K562 (cell line): ENCODE data around the gene CCDC192. TPM values are rescaled to one million over a fixed set of nuclear protein-coding genes. Genes with fewer than 3 reads are reported as not detected.
A peak's percentile ranks its signal among the peaks of the same experiment; 100 is the strongest.

Experiments
- ATAC-seq: fragments of 200-7000 bp; cut with Tn5 transposase; 3 replicates; pipeline ENCODE4 v1.9.1; 2020; ENCODE audit warnings: moderate library complexity
- BruUV-seq: library from RNA; stranded (reverse); fragments of 400-500 nt; replicated peaks from 2 replicates; lab custom pipeline; 2021; lab: Mats Ljungman, UMichigan
- CTCF ChIA-PET: fragments of 300-600 bp; formaldehyde crosslinking; extraction: SDS; loops from one replicate; lab custom pipeline; 2021; ENCODE audit warnings: low intra/inter-chr PET ratio; lab: Yijun Ruan, JAX
- POLR2A ChIA-PET: fragments of 300-600, 350-650 bp; sonication (Branson Sonifier 250); formaldehyde crosslinking; extraction: SDS; loops from one replicate; lab custom pipeline; 2021; ENCODE audit warnings: antibody characterized with exemption, inconsistent platforms; lab: Yijun Ruan, JAX
- DNase-seq, 4 experiments: peaks; one replicate each; pipeline versions ENCODE4 v3.0.0 to v3.0.0-alpha.2; 2011 to 2018; ENCODE audit warnings: low spot score in 3 of 4, mixed read lengths in 3 of 4; ENCODE audit errors: extremely low read depth in 1 of 4
- FAIRE-seq: peaks from 2 replicates; lab custom pipeline; 2011; peaks lifted over from hg19 to GRCh38; lab: Jason Lieb, UNC
- H2AFZ ChIP-seq: 2 replicates; pipeline ENCODE4 v1.6.0; 2011; ENCODE audit warnings: low read depth, low read length, control low read depth, inconsistent platforms
- H3K27ac ChIP-seq: fragments of 200-600 bp; 3 replicates; pipeline ENCODE4 v1.8.0; 2011; ENCODE audit warnings: low read depth, mild to moderate bottlenecking, control low read depth, inconsistent platforms, low read length, moderate library complexity, mixed read lengths; ENCODE audit errors: extremely low read depth
- H3K27me3 ChIP-seq, 2 experiments: fragments of 300-600 bp in 1 of 2; 2 replicates in 1 of 2; 3 replicates in 1 of 2; pipeline versions ENCODE4 v1.6.0 to v1.8.0; 2011; ENCODE audit warnings: inconsistent platforms in 2 of 2, low read length in 2 of 2, mild to moderate bottlenecking in 1 of 2, mixed read lengths in 1 of 2, moderate library complexity in 1 of 2; ENCODE audit not compliant: control insufficient read depth in 2 of 2, insufficient read depth in 2 of 2
- H3K36me3 ChIP-seq: fragments of 300-600 bp; 3 replicates; pipeline ENCODE4 v1.8.0; 2011; ENCODE audit warnings: mild to moderate bottlenecking, low read length, inconsistent platforms; ENCODE audit not compliant: control insufficient read depth, insufficient read depth
- H3K4me1 ChIP-seq, 2 experiments: fragments of 200-600 bp in 1 of 2; replicated peaks in 1 of 2; 2 replicates in 1 of 2; 3 replicates in 1 of 2; pipeline versions ENCODE4 v1.5.1 to v1.8.0; 2011; ENCODE audit warnings: inconsistent platforms in 2 of 2, low read length in 2 of 2, mild to moderate bottlenecking in 1 of 2, mixed read lengths in 1 of 2, moderate library complexity in 1 of 2; ENCODE audit not compliant: control insufficient read depth in 2 of 2, insufficient read depth in 2 of 2
- H3K4me2 ChIP-seq: 2 replicates; pipeline ENCODE4 v1.6.1; 2011; ENCODE audit warnings: low read length, control low read depth, inconsistent platforms, mixed read lengths; ENCODE audit not compliant: insufficient read depth
- H3K4me3 ChIP-seq: fragments of 200-600 bp; sonication (generic), shearing (Covaris generic); 2 replicates; pipeline ENCODE4 v1.5.1; 2016; ENCODE audit warnings: control low read depth, inconsistent platforms
- H3K79me2 ChIP-seq: fragments of 200-600 bp; 3 replicates; pipeline ENCODE4 v1.8.0; 2011; ENCODE audit warnings: low read length, inconsistent platforms; ENCODE audit not compliant: control insufficient read depth, insufficient read depth
- H3K9ac ChIP-seq, 2 experiments: 2 replicates each; pipeline versions ENCODE4 v1.6.0 to v1.6.1; 2011; ENCODE audit warnings: low read depth in 2 of 2, low read length in 2 of 2, control low read depth in 1 of 2, inconsistent platforms in 1 of 2, mild to moderate bottlenecking in 1 of 2, mixed read lengths in 1 of 2; ENCODE audit not compliant: insufficient read depth in 1 of 2
- H3K9me1 ChIP-seq: one replicate; pipeline ENCODE4 v1.6.0; 2011; ENCODE audit warnings: inconsistent platforms, mild to moderate bottlenecking, low read length, moderate library complexity; ENCODE audit not compliant: control insufficient read depth, insufficient read depth
- H3K9me3 ChIP-seq: replicated peaks from 2 replicates; pipeline ENCODE4 v1.5.1; 2011; ENCODE audit warnings: low read depth, low read length, inconsistent platforms; ENCODE audit not compliant: control insufficient read depth, insufficient read depth
- H4K20me1 ChIP-seq: replicated peaks from 2 replicates; pipeline ENCODE4 v1.6.1; 2011; ENCODE audit warnings: low read length, inconsistent platforms, mixed read lengths; ENCODE audit not compliant: control insufficient read depth, insufficient read depth
- ATF3 ChIP-seq, 2 experiments: fragments of 450-650 bp in 1 of 2; sonication (generic) in 1 of 2; formaldehyde crosslinking in 1 of 2; IDR thresholded peaks in 1 of 2; conservative IDR thresholded peaks in 1 of 2; 2 replicates each; pipeline versions ENCODE4 v1.6.1 to v1.8.1; 2016 to 2023; ENCODE audit warnings: mild to moderate bottlenecking in 2 of 2, moderate library complexity in 2 of 2, inconsistent platforms in 1 of 2, missing genetic modification reagents in 1 of 2
- ATF7 ChIP-seq: fragments of 450-650 bp; IDR thresholded peaks from 2 replicates; pipeline ENCODE4 v1.7.1; 2014; ENCODE audit warnings: mild to moderate bottlenecking, moderate library complexity
- CLOCK ChIP-seq: fragments of 250-450 bp; sonication (Bioruptor Pico); IDR thresholded peaks from 2 replicates; pipeline ENCODE4 v1.4.0; 2020; ENCODE audit warnings: mild to moderate bottlenecking, moderate library complexity, borderline replicate concordance
- MEIS2 ChIP-seq: fragments of 450-650 bp; IDR thresholded peaks from 2 replicates; pipeline ENCODE4 v1.6.1; 2014; ENCODE audit warnings: mild to moderate bottlenecking; ENCODE audit not compliant: partially characterized antibody
- NFIC ChIP-seq: fragments of 450-650 bp; IDR thresholded peaks from 2 replicates; pipeline ENCODE4 v1.6.1; 2017; ENCODE audit warnings: mild to moderate bottlenecking, inconsistent platforms
- PRMT5 ChIP-seq: sonication (generic); formaldehyde crosslinking; IDR thresholded peaks from 2 replicates; pipeline ENCODE4 v1.5.0; 2020; ENCODE audit warnings: missing genetic modification reagents
- SMARCC2 ChIP-seq: fragments of 450-650 bp; IDR thresholded peaks from 2 replicates; pipeline ENCODE4 v1.6.1; 2017; ENCODE audit warnings: antibody characterized with exemption, moderate library complexity, mild to moderate bottlenecking, low read depth
- ZNF436 ChIP-seq: fragments of 250-450, 450-650 bp; sonication (Bioruptor Pico); formaldehyde crosslinking; IDR thresholded peaks from 2 replicates; pipeline ENCODE4 v1.7.0; 2020; ENCODE audit warnings: mild to moderate bottlenecking
- WGBS: fragments of 100-300 bp; shearing (Covaris generic); methylation state at CpG from one replicate; pipeline ENCODE4 v1.1.6; 2016; ENCODE audit warnings: low coverage, mixed read lengths; ENCODE audit not compliant: insufficient coverage; ENCODE audit errors: missing lambda C conversion rate; 5-methylcytosine and 5-hydroxymethylcytosine counted together
- in situ Hi-C: fragments of 300-500 bp; cut with MboI; formaldehyde crosslinking; loops from 4 replicates; pipeline ENCODE4 v1.15.0; 2018; ENCODE audit warnings: inconsistent platforms, mixed read lengths
- intact Hi-C: fragments of 100-400 bp; cut with micrococcal nuclease; formaldehyde crosslinking; loops from 2 replicates; pipeline ENCODE4 v1.14.2; 2022
- polyA plus RNA-seq, 8 experiments: library from polyadenylated mRNA; depleted of rRNA in 4 of 8; stranded (reverse) in 5 of 8; unstranded in 3 of 8; fragments of >200 nt; fragmentation: Nextera tagmentation in 2 of 8; fragmentation: Illumina TruSeq in 1 of 8; extraction: Ambion mirVana in 2 of 8; extraction: Trizol in 1 of 8; gene quantifications; 2 replicates each; pipeline versions ENCODE4 v1.2.1 to v1.2.3, GENCODE V29; 2011 to 2014; ENCODE audit warnings: inconsistent platforms in 1 of 8, missing spikeins in 1 of 8
- total RNA-seq, 7 experiments: library from RNA; depleted of rRNA in 6 of 7; stranded (reverse); fragments of >200 nt in 6 of 7; fragmentation: Illumina TruSeq in 2 of 7; extraction: Trizol in 2 of 7; gene quantifications; 2 replicates each; pipeline versions ENCODE4 v1.2.1 to v1.2.3, GENCODE V29; 2011 to 2021; ENCODE audit warnings: low replicate concordance in 1 of 7
- TF ChIP-seq, protein P1 (sequence below): fragments of 450-650 bp; formaldehyde crosslinking; IDR thresholded peaks from 2 replicates; pipeline ENCODE4 v1.4.0; 2020; ENCODE audit warnings: mild to moderate bottlenecking, moderate library complexity

Gene CCDC192
- total and polyA plus RNA-seq, 9 of the 15 experiments (the other 6 are each of a cell fraction or from before 2014, with no cell fraction given), result 0.21 to 0.66 (median 0.38) TPM; not detected in 2

DNA sequence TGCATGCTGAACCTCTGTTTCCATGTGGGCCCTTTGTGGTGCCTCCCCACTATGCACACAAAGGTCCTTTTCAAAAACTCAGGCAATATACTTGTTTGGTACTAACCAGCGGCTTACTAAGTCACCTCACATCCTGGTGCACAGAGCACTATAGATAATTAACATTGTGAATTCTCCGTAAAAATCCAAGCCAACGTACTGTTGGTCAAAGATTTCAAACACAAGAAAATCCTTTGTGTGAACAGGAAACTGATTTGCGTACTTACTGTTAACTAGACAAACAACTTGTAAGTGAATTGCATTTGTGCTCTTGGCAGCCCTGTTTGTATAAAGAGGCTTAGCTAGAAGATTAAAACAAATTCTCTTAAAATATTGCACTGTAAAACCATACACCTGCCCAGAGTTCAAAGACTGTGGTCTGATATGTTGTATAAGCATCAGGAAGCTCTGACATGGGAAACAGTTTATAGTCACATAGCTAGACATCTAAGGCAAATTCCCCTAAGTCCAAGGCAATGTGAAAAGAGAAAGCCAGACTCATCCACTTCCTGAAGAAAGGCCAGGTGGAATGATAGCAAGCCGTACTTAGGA lies 255.3 kb downstream of the CCDC192 start (continued):
- TF ChIP-seq, protein P1, sequence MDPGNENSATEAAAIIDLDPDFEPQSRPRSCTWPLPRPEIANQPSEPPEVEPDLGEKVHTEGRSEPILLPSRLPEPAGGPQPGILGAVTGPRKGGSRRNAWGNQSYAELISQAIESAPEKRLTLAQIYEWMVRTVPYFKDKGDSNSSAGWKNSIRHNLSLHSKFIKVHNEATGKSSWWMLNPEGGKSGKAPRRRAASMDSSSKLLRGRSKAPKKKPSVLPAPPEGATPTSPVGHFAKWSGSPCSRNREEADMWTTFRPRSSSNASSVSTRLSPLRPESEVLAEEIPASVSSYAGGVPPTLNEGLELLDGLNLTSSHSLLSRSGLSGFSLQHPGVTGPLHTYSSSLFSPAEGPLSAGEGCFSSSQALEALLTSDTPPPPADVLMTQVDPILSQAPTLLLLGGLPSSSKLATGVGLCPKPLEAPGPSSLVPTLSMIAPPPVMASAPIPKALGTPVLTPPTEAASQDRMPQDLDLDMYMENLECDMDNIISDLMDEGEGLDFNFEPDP (CRISPR knock-in tag), result no peak
- TF ChIP-seq MEIS2 (no peak), SMARCC2 (no peak), ATF7 (no peak), ATF3 (IDR thresholded peaks at IDR 0.05) (no peak), ATF3 (CRISPR knock-in tag; conservative IDR thresholded peaks at IDR 0.05) (no peak)
- TF ChIP-seq, all 486 proteins: peak for 0

GRCh38 chr5:127959152-127959764 lies 256.1 kb downstream of the CCDC192 start:
- Histone ChIP-seq H3K4me1 (no peaks in the 10 kb centered on the region; a peak in 2 of 5 replicates), H3K9me1 (no peaks in the 10 kb centered on the region), H3K9ac (no peak overlapping the region), H3K36me3 (no peaks in the 10 kb centered on the region), H3K27me3 (no peaks in the 10 kb centered on the region), H2AFZ (no peak overlapping the region), H4K20me1 (no peaks in the 10 kb centered on the region), H3K4me3 (no peak overlapping the region), H3K79me2 (no peaks in the 10 kb centered on the region), H3K9me3 (no peaks in the 10 kb centered on the region), H3K4me2 (no peak overlapping the region), H3K27ac (no peak overlapping the region)
- ATAC-seq (no peak), DNase-seq (peak in 2 of 4 experiments; percentile 8 to 30), FAIRE-seq (no peak)
- no TSS peak for BruUV-seq
- CTCF ChIA-PET, result no interaction called here
- 8% methylated on average over 3 of the region's 3 CpGs for WGBS
- intact Hi-C loops, result no loop called here
- POLR2A ChIA-PET, result no interaction called here
- in situ Hi-C loops, result no loop called here
- TF ChIP-seq PRMT5 (CRISPR knock-in tag), result no peak
- no peak for TF ChIP-seq CLOCK
- no peak for TF ChIP-seq ZNF436 (CRISPR knock-in tag)
- TF ChIP-seq NFIC, result peak; percentile 80
